GM23338 (cell line): ENCODE data around the gene ZNF331. TPM values are rescaled to one million over a fixed set of nuclear protein-coding genes. Genes with fewer than 3 reads are reported as not detected.

Source experiments
- ATAC-seq: fragments of 200-7000 bp; cut with Tn5 transposase; 3 replicates; pipeline ENCODE4 v1.9.1; 2020
- DNase-seq: peaks from one replicate; pipeline ENCODE4 v3.0.0-alpha.2; 2015; ENCODE audit warnings: low spot score
- H2AFZ ChIP-seq: fragments of 200-600 bp; sonication (generic); 2 replicates; pipeline ENCODE4 v1.8.0; 2016; ENCODE audit warnings: antibody characterized with exemption, mild to moderate bottlenecking, moderate library complexity
- H3F3A ChIP-seq: fragments of 200-600 bp; sonication (generic); replicated peaks from 2 replicates; pipeline ENCODE4 v1.8.0; 2017; ENCODE audit warnings: antibody characterized with exemption, mixed run types, low read depth
- H3K27ac ChIP-seq: fragments of 200-600 bp; sonication (generic); 2 replicates; pipeline ENCODE4 v1.6.1; 2016; ENCODE audit warnings: low read depth
- H3K27me3 ChIP-seq: fragments of 200-600 bp; sonication (generic); 2 replicates; pipeline ENCODE4 v1.8.0; 2016; ENCODE audit warnings: mild to moderate bottlenecking, mixed run types, moderate library complexity; ENCODE audit not compliant: insufficient read depth
- H3K36me3 ChIP-seq: fragments of 200-600 bp; sonication (generic); 2 replicates; pipeline ENCODE4 v1.8.0; 2016; ENCODE audit warnings: mild to moderate bottlenecking; ENCODE audit not compliant: insufficient read depth
- H3K4me1 ChIP-seq: fragments of 200-600 bp; sonication (generic); 2 replicates; pipeline ENCODE4 v1.8.0; 2016; ENCODE audit warnings: mild to moderate bottlenecking, moderate library complexity; ENCODE audit not compliant: insufficient read depth
- H3K4me2 ChIP-seq: fragments of 200-600 bp; sonication (generic); 2 replicates; pipeline ENCODE4 v1.7.1; 2017; ENCODE audit warnings: mixed run types
- H3K4me3 ChIP-seq: fragments of 200-600 bp; sonication (generic); 2 replicates; pipeline ENCODE4 v1.6.1; 2016; ENCODE audit warnings: mixed run types
- H3K79me2 ChIP-seq: fragments of 200-600 bp; sonication (generic); replicated peaks from 2 replicates; pipeline ENCODE4 v1.8.0; 2017; ENCODE audit warnings: mild to moderate bottlenecking; ENCODE audit not compliant: insufficient read depth
- H3K9me2 ChIP-seq: fragments of 200-600 bp; sonication (generic); 2 replicates; pipeline ENCODE4 v1.8.0; 2017; ENCODE audit not compliant: insufficient read depth
- H4K20me1 ChIP-seq: fragments of 200-600 bp; sonication (generic); replicated peaks from 2 replicates; pipeline ENCODE4 v1.8.0; 2017; ENCODE audit warnings: mild to moderate bottlenecking; ENCODE audit not compliant: insufficient read depth
- H3K27ac Mint-ChIP-seq: 2 replicates; pipeline ENCODE4 v1.8.0; 2020; ENCODE audit warnings: inconsistent platforms, mild to moderate bottlenecking, moderate library complexity, mixed read lengths
- H3K27me3 Mint-ChIP-seq: 3 replicates; pipeline ENCODE4 v1.8.0; 2022; ENCODE audit warnings: low read depth, mild to moderate bottlenecking, moderate library complexity, mixed read lengths, inconsistent platforms; ENCODE audit not compliant: insufficient read depth, poor library complexity
- H3K36me3 Mint-ChIP-seq: 3 replicates; pipeline ENCODE4 v1.8.0; 2021; ENCODE audit warnings: low read depth, mild to moderate bottlenecking, inconsistent platforms, moderate library complexity, mixed read lengths
- H3K4me1 Mint-ChIP-seq: 3 replicates; pipeline ENCODE4 v1.8.0; 2020; ENCODE audit warnings: mild to moderate bottlenecking, inconsistent platforms, mixed read lengths
- H3K4me3 Mint-ChIP-seq: 3 replicates; pipeline ENCODE4 v1.8.0; 2021; ENCODE audit warnings: moderate library complexity, mild to moderate bottlenecking, inconsistent platforms, mixed read lengths
- H3K9me3 Mint-ChIP-seq: 3 replicates; pipeline ENCODE4 v1.8.0; 2020; ENCODE audit warnings: moderate library complexity, mild to moderate bottlenecking, inconsistent platforms, mixed read lengths
- CREB1 ChIP-seq: fragments of 250-450 bp; sonication (Bioruptor Pico); IDR thresholded peaks from 2 replicates; pipeline ENCODE4 v1.5.0; 2020; ENCODE audit warnings: low read depth, mild to moderate bottlenecking, moderate library complexity
- EZH2 ChIP-seq: fragments of 200-600 bp; sonication (generic); IDR thresholded peaks from one replicate; pipeline ENCODE4 v1.8.0; 2017; ENCODE audit warnings: antibody characterized with exemption, mild to moderate bottlenecking, low read depth; ENCODE audit not compliant: unreplicated experiment
- EZH2phosphoT487 ChIP-seq: fragments of 200-600 bp; sonication (generic); IDR thresholded peaks from one replicate; pipeline ENCODE4 v1.8.1; 2018; ENCODE audit warnings: antibody characterized with exemption; ENCODE audit not compliant: unreplicated experiment
- JUNB ChIP-seq: IDR thresholded peaks from one replicate; pipeline ENCODE4 v1.6.1; 2016; ENCODE audit warnings: antibody characterized with exemption; ENCODE audit not compliant: unreplicated experiment
- NANOG ChIP-seq: IDR thresholded peaks from 2 replicates; pipeline ENCODE4 v1.6.1; 2016; ENCODE audit warnings: antibody characterized with exemption, borderline replicate concordance
- POLR2AphosphoS5 ChIP-seq: IDR thresholded peaks from 2 replicates; pipeline ENCODE4 v1.6.1; 2016; ENCODE audit warnings: antibody characterized with exemption, low read depth
- REST ChIP-seq: IDR thresholded peaks from one replicate; pipeline ENCODE4 v1.6.1; 2018; ENCODE audit warnings: antibody characterized with exemption; ENCODE audit not compliant: unreplicated experiment
- STAT1 ChIP-seq: IDR thresholded peaks from one replicate; pipeline ENCODE4 v1.6.1; 2016; ENCODE audit warnings: antibody characterized with exemption; ENCODE audit not compliant: unreplicated experiment
- ZNF114 ChIP-seq: fragments of 250-450 bp; sonication (Bioruptor Pico); IDR thresholded peaks from 2 replicates; pipeline ENCODE4 v1.5.0; 2020; ENCODE audit warnings: mild to moderate bottlenecking, moderate library complexity
- ZNF331 ChIP-seq: fragments of 250-450 bp; sonication (Bioruptor Pico); IDR thresholded peaks from 2 replicates; pipeline ENCODE4 v1.5.0; 2020; ENCODE audit warnings: low read depth, mild to moderate bottlenecking, moderate library complexity
- polyA plus RNA-seq: library from polyadenylated mRNA; unstranded; fragments of >200 nt; fragmentation: Nextera tagmentation; extraction: Ambion mirVana; gene quantifications from 2 replicates; pipeline ENCODE4 v1.2.1, GENCODE V29; 2016
- total RNA-seq: library from RNA; depleted of rRNA; stranded (reverse); fragments of >200 nt; shearing (Covaris generic); gene quantifications from 2 replicates; pipeline ENCODE4 v1.2.3, GENCODE V29; 2014
- TF ChIP-seq, protein P1 (sequence below): IDR thresholded peaks from 2 replicates; pipeline ENCODE4 v1.6.1; 2016; ENCODE audit warnings: antibody characterized with exemption
- TF ChIP-seq, protein P2 (sequence below), 2 experiments: fragments of 200-600 bp in 1 of 2; sonication (generic) in 1 of 2; conservative IDR thresholded peaks; 2 replicates each; pipeline versions ENCODE4 v1.5.1 to v1.6.1; 2016 to 2017; ENCODE audit warnings: antibody characterized with exemption in 2 of 2, low read depth in 2 of 2, mild to moderate bottlenecking in 2 of 2, moderate library complexity in 1 of 2
- TF ChIP-seq, protein P3 (sequence below): fragments of 250-450 bp; sonication (Bioruptor Pico); IDR thresholded peaks from 2 replicates; pipeline ENCODE4 v1.5.0; 2020; ENCODE audit warnings: mild to moderate bottlenecking, moderate library complexity

The ZNF331 gene
- total and polyA plus RNA-seq, 2 experiments from 2014 or later: 36.2 to 46.5 TPM

DNA sequence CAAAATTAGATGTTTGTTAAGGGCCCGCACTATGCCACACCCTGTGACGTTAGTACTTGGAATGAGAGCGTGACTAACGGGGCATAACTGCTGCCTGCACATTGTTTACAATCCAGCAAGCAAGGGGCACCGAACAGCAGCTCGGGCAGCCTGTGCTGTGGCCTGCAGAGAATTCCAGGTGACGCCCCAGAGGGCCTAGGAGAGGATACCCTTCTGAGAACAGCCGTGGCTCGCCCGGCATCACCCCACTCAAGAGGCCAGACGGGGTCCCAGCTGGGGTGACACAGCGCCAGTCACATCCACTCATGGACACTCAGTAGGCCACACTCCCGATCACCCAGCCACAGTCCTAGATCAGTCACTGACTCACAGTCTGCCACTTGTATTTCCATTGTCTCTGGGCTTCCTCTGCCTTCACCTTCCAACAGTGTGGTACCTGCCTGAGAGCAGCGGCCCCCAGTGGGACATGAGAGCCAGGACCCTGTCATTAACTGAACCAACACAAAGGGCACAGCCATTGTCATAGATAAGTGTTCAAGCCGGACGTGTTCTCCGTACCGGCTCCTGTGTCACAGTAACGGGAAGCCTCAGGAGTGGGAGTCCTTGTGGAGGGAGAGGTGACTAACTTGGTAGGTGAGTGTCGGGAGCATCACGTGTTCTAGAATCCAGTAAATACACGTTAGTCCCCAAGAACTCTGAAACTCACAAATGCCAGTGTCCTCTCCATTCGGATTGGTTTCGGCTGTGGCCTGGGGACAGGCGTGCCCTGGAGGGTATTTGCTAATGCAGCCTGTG, 7.5 kb downstream of the ZNF331 start:
- peak overlapping the region; percentile 75; the same call in 1 of the 2 replicates for H3K27ac Mint-ChIP-seq

More for the DNA sequence above, 7.5 kb downstream of the ZNF331 start:
- peaks cover 8% of the 10 kb centered on the region for H3F3A ChIP-seq
- H3K9me3 Mint-ChIP-seq: no peaks in the 10 kb centered on the region
- peaks cover 2% of the 10 kb centered on the region for H3K27me3 Mint-ChIP-seq
- TF ChIP-seq, protein P1, sequence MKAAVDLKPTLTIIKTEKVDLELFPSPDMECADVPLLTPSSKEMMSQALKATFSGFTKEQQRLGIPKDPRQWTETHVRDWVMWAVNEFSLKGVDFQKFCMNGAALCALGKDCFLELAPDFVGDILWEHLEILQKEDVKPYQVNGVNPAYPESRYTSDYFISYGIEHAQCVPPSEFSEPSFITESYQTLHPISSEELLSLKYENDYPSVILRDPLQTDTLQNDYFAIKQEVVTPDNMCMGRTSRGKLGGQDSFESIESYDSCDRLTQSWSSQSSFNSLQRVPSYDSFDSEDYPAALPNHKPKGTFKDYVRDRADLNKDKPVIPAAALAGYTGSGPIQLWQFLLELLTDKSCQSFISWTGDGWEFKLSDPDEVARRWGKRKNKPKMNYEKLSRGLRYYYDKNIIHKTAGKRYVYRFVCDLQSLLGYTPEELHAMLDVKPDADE: no peak
- TF ChIP-seq POLR2AphosphoS5 (no peak), REST (no peak), ZNF114 (no peak), EZH2phosphoT487 (no peak), NANOG (no peak), CREB1 (CRISPR knock-in tag) (no peak), EZH2 (no peak), JUNB (no peak), STAT1 (no peak), ZNF331 (no peak)
- TF ChIP-seq, protein P2, sequence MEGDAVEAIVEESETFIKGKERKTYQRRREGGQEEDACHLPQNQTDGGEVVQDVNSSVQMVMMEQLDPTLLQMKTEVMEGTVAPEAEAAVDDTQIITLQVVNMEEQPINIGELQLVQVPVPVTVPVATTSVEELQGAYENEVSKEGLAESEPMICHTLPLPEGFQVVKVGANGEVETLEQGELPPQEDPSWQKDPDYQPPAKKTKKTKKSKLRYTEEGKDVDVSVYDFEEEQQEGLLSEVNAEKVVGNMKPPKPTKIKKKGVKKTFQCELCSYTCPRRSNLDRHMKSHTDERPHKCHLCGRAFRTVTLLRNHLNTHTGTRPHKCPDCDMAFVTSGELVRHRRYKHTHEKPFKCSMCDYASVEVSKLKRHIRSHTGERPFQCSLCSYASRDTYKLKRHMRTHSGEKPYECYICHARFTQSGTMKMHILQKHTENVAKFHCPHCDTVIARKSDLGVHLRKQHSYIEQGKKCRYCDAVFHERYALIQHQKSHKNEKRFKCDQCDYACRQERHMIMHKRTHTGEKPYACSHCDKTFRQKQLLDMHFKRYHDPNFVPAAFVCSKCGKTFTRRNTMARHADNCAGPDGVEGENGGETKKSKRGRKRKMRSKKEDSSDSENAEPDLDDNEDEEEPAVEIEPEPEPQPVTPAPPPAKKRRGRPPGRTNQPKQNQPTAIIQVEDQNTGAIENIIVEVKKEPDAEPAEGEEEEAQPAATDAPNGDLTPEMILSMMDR (conservative IDR thresholded peaks at IDR 0.05; ENCODE audit: low read depth in 2 of 2): no peak
- TF ChIP-seq, protein P3, sequence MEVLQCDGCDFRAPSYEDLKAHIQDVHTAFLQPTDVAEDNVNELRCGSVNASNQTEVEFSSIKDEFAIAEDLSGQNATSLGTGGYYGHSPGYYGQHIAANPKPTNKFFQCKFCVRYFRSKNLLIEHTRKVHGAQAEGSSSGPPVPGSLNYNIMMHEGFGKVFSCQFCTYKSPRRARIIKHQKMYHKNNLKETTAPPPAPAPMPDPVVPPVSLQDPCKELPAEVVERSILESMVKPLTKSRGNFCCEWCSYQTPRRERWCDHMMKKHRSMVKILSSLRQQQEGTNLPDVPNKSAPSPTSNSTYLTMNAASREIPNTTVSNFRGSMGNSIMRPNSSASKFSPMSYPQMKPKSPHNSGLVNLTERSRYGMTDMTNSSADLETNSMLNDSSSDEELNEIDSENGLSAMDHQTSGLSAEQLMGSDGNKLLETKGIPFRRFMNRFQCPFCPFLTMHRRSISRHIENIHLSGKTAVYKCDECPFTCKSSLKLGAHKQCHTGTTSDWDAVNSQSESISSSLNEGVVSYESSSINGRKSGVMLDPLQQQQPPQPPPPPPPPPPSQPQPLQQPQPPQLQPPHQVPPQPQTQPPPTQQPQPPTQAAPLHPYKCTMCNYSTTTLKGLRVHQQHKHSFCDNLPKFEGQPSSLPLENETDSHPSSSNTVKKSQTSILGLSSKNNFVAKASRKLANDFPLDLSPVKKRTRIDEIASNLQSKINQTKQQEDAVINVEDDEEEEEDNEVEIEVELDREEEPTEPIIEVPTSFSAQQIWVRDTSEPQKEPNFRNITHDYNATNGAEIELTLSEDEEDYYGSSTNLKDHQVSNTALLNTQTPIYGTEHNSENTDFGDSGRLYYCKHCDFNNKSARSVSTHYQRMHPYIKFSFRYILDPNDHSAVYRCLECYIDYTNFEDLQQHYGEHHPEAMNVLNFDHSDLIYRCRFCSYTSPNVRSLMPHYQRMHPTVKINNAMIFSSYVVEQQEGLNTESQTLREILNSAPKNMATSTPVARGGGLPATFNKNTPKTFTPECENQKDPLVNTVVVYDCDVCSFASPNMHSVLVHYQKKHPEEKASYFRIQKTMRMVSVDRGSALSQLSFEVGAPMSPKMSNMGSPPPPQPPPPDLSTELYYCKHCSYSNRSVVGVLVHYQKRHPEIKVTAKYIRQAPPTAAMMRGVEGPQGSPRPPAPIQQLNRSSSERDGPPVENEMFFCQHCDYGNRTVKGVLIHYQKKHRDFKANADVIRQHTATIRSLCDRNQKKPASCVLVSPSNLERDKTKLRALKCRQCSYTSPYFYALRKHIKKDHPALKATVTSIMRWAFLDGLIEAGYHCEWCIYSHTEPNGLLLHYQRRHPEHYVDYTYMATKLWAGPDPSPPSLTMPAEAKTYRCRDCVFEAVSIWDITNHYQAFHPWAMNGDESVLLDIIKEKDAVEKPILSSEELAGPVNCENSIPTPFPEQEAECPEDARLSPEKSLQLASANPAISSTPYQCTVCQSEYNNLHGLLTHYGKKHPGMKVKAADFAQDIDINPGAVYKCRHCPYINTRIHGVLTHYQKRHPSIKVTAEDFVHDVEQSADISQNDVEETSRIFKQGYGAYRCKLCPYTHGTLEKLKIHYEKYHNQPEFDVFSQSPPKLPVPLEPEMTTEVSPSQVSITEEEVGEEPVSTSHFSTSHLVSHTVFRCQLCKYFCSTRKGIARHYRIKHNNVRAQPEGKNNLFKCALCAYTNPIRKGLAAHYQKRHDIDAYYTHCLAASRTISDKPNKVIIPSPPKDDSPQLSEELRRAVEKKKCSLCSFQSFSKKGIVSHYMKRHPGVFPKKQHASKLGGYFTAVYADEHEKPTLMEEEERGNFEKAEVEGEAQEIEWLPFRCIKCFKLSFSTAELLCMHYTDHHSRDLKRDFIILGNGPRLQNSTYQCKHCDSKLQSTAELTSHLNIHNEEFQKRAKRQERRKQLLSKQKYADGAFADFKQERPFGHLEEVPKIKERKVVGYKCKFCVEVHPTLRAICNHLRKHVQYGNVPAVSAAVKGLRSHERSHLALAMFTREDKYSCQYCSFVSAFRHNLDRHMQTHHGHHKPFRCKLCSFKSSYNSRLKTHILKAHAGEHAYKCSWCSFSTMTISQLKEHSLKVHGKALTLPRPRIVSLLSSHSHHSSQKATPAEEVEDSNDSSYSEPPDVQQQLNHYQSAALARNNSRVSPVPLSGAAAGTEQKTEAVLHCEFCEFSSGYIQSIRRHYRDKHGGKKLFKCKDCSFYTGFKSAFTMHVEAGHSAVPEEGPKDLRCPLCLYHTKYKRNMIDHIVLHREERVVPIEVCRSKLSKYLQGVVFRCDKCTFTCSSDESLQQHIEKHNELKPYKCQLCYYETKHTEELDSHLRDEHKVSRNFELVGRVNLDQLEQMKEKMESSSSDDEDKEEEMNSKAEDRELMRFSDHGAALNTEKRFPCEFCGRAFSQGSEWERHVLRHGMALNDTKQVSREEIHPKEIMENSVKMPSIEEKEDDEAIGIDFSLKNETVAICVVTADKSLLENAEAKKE: no peak
- H4K20me1 ChIP-seq: no peaks in the 10 kb centered on the region
- peak overlapping the region; percentile 72; the same call in 1 of the 2 replicates for H3K27ac ChIP-seq
- H3K4me2 ChIP-seq: no peak overlapping the region
- peaks cover 16% of the 10 kb centered on the region for H3K4me1 Mint-ChIP-seq
- peaks cover 17% of the 10 kb centered on the region for H3K79me2 ChIP-seq
- H3K4me1 ChIP-seq: peaks cover 12% of the 10 kb centered on the region
- no peaks in the 10 kb centered on the region for H3K9me2 ChIP-seq
- peak; percentile 17 for DNase-seq
- no peak for ATAC-seq
- peaks cover 11% of the 10 kb centered on the region for H3K36me3 Mint-ChIP-seq
- no peaks in the 10 kb centered on the region; the same call in 1 of the 2 replicates for H3K36me3 ChIP-seq
- no peak overlapping the region for H2AFZ ChIP-seq
- no peak overlapping the region for H3K4me3 Mint-ChIP-seq
- H3K4me3 ChIP-seq: no peak overlapping the region
- no peaks in the 10 kb centered on the region for H3K27me3 ChIP-seq
